Keratinocyte (primary cell): ENCODE measurements around the gene ANAPC10.

Source experiments
- CTCF ChIP-seq, 3 experiments: IDR thresholded peaks in 1 of 3; conservative IDR thresholded peaks in 1 of 3; optimal IDR thresholded peaks in 1 of 3; 2 replicates in 2 of 3; 3 replicates in 1 of 3; pipeline versions ENCODE3 to v1.5.1; 2011; ENCODE audit warnings: low read length in 3 of 3, mild to moderate bottlenecking in 3 of 3, moderate library complexity in 2 of 3, control low read depth in 1 of 3, inconsistent platforms in 1 of 3; ENCODE audit not compliant: insufficient read depth in 2 of 3; ENCODE audit errors: extremely low read depth in 1 of 3
- EZH2 ChIP-seq: IDR thresholded peaks from one replicate; pipeline ENCODE4 v1.6.1; 2012; ENCODE audit warnings: inconsistent platforms, mild to moderate bottlenecking, low read length, moderate library complexity

- no peak for TF ChIP-seq EZH2
- no peak for TF ChIP-seq CTCF (optimal IDR thresholded peaks at IDR 0.05 in 1 of 3, IDR thresholded peaks at IDR 0.05 in 1 of 3, conservative IDR thresholded peaks at IDR 0.05 in 1 of 3; ENCODE audit: extremely low read depth in 1 of 3, insufficient read depth in 2 of 3, low read length in 3 of 3)
These were observed 113.8 kb downstream of the ANAPC10 start for GRCh38 chr4:144984241-144984640.
